Subcutaneous adipose tissue (tissue), 4 donors: ENCODE results near the gene LIMS4. TPM values are rescaled to one million over a fixed set of nuclear protein-coding genes. Genes with fewer than 3 reads are reported as not detected.
"Not testable (repeated sequence)": the region's sequence is repeated elsewhere in the genome, so short reads cannot be mapped to it uniquely, and the experiment has no call there.

Experiments
- CTCF ChIP-seq: fragments of 450-650 bp; IDR thresholded peaks from one replicate; pipeline ENCODE4 v1.5.1; 2016; ENCODE audit warnings: low read depth, mild to moderate bottlenecking, control low read depth, antibody characterized with exemption, moderate library complexity
- small RNA-seq: library from RNA; depleted of rRNA; stranded (forward); fragments of <200 nt; gene quantifications from one replicate; pipeline ENCODE3, GENCODE V24; 2016
- total RNA-seq, 4 donors: library from RNA; depleted of rRNA; stranded (reverse); fragments of >200 nt; gene quantifications; one replicate each; pipeline ENCODE4 v1.1.0, GENCODE V29; 2016

LIMS4 gene
- total RNA-seq, result 1 to 10 TPM in 3 of 4 donors, under 1 TPM in 1; 0.85 to 3.8 (median 2.4) TPM

- not testable (repeated sequence) for TF ChIP-seq CTCF
These were observed at the start of gene LIMS4 for GRCh38 chr2:110472171-110473058. LIMS4 (minus strand) TSS chr2:110472816; CDS start chr2:110472778, 38 bp downstream.

Small RNA genes within 50 kb of the gene (small RNA-seq; reads per million reads assigned to genes)
- gene AC108938.1, result not detected

Other genes with a start within 250 kb of the LIMS4 start
- gene RGPD6, start 104.4 kb upstream of the LIMS4 start, total RNA-seq, result 10 to 100 TPM; 55.9 to 92.9 (median 56.8) TPM
- 1 to 10 TPM in 2 of 4 donors, under 1 TPM in 1, not detected in 1; 0.16 to 2.4 (median 1.5) TPM for gene BUB1, start 205.2 kb upstream of the LIMS4 start, total RNA-seq